Neural cell (in vitro differentiated cells): Measurements from ENCODE around the gene CATSPERB.

Experiments
- CTCF ChIP-seq: fragments of 450-650 bp; IDR thresholded peaks from 2 replicates; pipeline ENCODE4 v1.5.1; 2014; ENCODE audit warnings: antibody characterized with exemption, mild to moderate bottlenecking, moderate library complexity; ENCODE audit not compliant: poor library complexity, severe bottlenecking
- EP300 ChIP-seq: fragments of 450-650 bp; conservative IDR thresholded peaks from 2 replicates; pipeline ENCODE4 v1.6.1; 2014; ENCODE audit warnings: antibody characterized with exemption, mild to moderate bottlenecking, moderate library complexity; ENCODE audit not compliant: poor library complexity, severe bottlenecking
- EZH2 ChIP-seq: fragments of 200-600, 300-800 bp; shearing (Covaris generic), sonication (generic); IDR thresholded peaks from 2 replicates; pipeline ENCODE4 v1.6.1; 2014; ENCODE audit warnings: antibody characterized with exemption, low read length, borderline replicate concordance, mild to moderate bottlenecking; ENCODE audit not compliant: insufficient read depth, poor library complexity, severe bottlenecking
- POLR2AphosphoS5 ChIP-seq: IDR thresholded peaks from 2 replicates; pipeline ENCODE4 v1.6.1; 2012
- RAD21 ChIP-seq: fragments of 450-650 bp; conservative IDR thresholded peaks from 2 replicates; pipeline ENCODE4 v1.6.1; 2014; ENCODE audit warnings: antibody characterized with exemption, mild to moderate bottlenecking, moderate library complexity
- REST ChIP-seq: IDR thresholded peaks from 2 replicates; pipeline ENCODE4 v1.6.1; 2012; ENCODE audit warnings: borderline replicate concordance
- SMC3 ChIP-seq: fragments of 450-650 bp; conservative IDR thresholded peaks from 2 replicates; pipeline ENCODE4 v1.6.1; 2014; ENCODE audit warnings: antibody characterized with exemption, mild to moderate bottlenecking, moderate library complexity; ENCODE audit not compliant: poor library complexity
- TAF1 ChIP-seq: IDR thresholded peaks from 2 replicates; pipeline ENCODE4 v1.6.1; 2012; ENCODE audit warnings: low read depth

GRCh38 chr14:91654836-91655235 lies 77.0 kb downstream of the CATSPERB start:
- TF ChIP-seq CTCF (no peak), RAD21 (no peak), EZH2 (no peak), POLR2AphosphoS5 (no peak), EP300 (no peak), REST (no peak), TAF1 (no peak), SMC3 (no peak)
